Right lobe of liver (tissue), 6 donors: Measurements from ENCODE around the gene POLR3H. TPM values are rescaled to one million over a fixed set of nuclear protein-coding genes. Genes with fewer than 3 reads are reported as not detected.

Source experiments
- ATAC-seq, 4 donors: fragments of 200-7000 bp; cut with Tn5 transposase; one replicate each; pipeline ENCODE4 v1.9.1; 2020; ENCODE audit warnings: mild to moderate bottlenecking in 4 of 4, moderate library complexity in 4 of 4
- DNase-seq, 3 donors: peaks; one replicate each; pipeline ENCODE4 v3.0.0-alpha.2; 2020
- H3K27ac ChIP-seq, 3 donors: fragments of 200-600 bp; one replicate each; pipeline ENCODE4 v1.8.0; 2022
- H3K27me3 ChIP-seq, 2 donors: fragments of 200-600 bp; one replicate each; pipeline ENCODE4 v1.8.0; 2022
- H3K36me3 ChIP-seq, 4 donors: fragments of 200-600 bp; sonication (generic) in 1 of 4; one replicate each; pipeline versions ENCODE4 v1.5.1 to v1.8.0; 2017 to 2022; ENCODE audit warnings: control low read depth in 1 of 4
- H3K4me1 ChIP-seq, 4 donors: fragments of 200-600 bp; sonication (generic) in 1 of 4; one replicate each; pipeline versions ENCODE4 v1.5.1 to v1.8.0; 2017 to 2022; ENCODE audit warnings: control low read depth in 1 of 4
- H3K4me3 ChIP-seq, 3 donors: fragments of 200-600 bp; one replicate each; pipeline ENCODE4 v1.8.0; 2022
- H3K9me3 ChIP-seq, 4 donors: fragments of 200-600 bp; sonication (generic) in 1 of 4; one replicate each; pipeline versions ENCODE4 v1.5.1 to v1.8.0; 2017 to 2022; ENCODE audit warnings: control low read depth in 1 of 4
- CTCF ChIP-seq, 4 donors: fragments of 200-600 bp in 3 of 4; fragments of 450-650 bp in 1 of 4; IDR thresholded peaks; one replicate each; pipeline versions ENCODE4 v1.5.1 to v1.8.0; 2016 to 2022; ENCODE audit warnings: antibody characterized with exemption in 4 of 4, mild to moderate bottlenecking in 2 of 4
- POLR2A ChIP-seq: fragments of 450-650 bp; IDR thresholded peaks from one replicate; pipeline ENCODE4 v1.6.1; 2017; ENCODE audit warnings: antibody characterized with exemption, mild to moderate bottlenecking
- WGBS: methylation state at CpG from one replicate; pipeline ENCODE4 v1.1.6; 2018; ENCODE audit warnings: low coverage, low lambda C conversion rate; ENCODE audit not compliant: insufficient coverage; ENCODE audit errors: missing lambda C conversion rate; 5-methylcytosine and 5-hydroxymethylcytosine counted together
- intact Hi-C, 2 donors: fragments of 100-400 bp; cut with DNase I; formaldehyde crosslinking; loops; one replicate each; pipeline versions ENCODE4 v1.11.2 to v1.14.1; 2022
- total RNA-seq, 6 experiments: library from RNA; depleted of rRNA in 2 of 6; stranded (reverse); fragments of >200 nt in 2 of 6; fragmentation: NEBNext Ultra II Directional in 3 of 6; extraction: Animal tissue kit (Norgen Biotek cat#: 25700) in 3 of 6; gene quantifications; one replicate each; pipeline versions ENCODE4 v1.1.0 to v1.2.4, GENCODE V29; 2016 to 2023
- donor health status: DM: no; HTN: yes; CAD: no.
- donor health status: DM: no; HTN: no; CAD: no.
- donor health status: DM: no; HTN: no; CAD: no.
- donor health status: DM: no; HTN: yes; CAD: no.
- donor health status: DM: no; HTN: yes; CAD: no.

POLR3H gene
- total RNA-seq, 6 experiments from 2014 or later, result 9.5 to 23.0 (median 18.0) TPM

- Histone ChIP-seq H3K4me1 (peaks cover 0 to 46% (median 21%) of the 10 kb centered on the region in 4 donors), H3K27ac (peak overlapping the region in 2 of 3 donors; percentile 73 to 83), H3K9me3 (no peaks in the 10 kb centered on the region), H3K27me3 (no peaks in the 10 kb centered on the region), H3K36me3 (peaks cover 0 to 51% (median 19%) of the 10 kb centered on the region in 4 donors), H3K4me3 (no peak overlapping the region)
- DNase-seq (peak in 1 of 3 donors; percentile 74), ATAC-seq (peak in 3 of 4 donors; percentile 4 to 21 (median 9))
- intact Hi-C loops, result no loop called here
- no CpG with 5 or more reads among the region's 13 CpGs for WGBS
- TF ChIP-seq CTCF (IDR thresholded peaks at IDR 0.05), result no peak
- TF ChIP-seq POLR2A, result peak; percentile 9
Observed at GRCh38 chr22:41525450-41526225, 18.6 kb downstream of the POLR3H start.

GRCh38 chr22:41524809-41525449 lies 19.3 kb downstream of the POLR3H start:
- intact Hi-C loops, result no loop called here
- H3K4me1 ChIP-seq, result peaks cover 0 to 46% (median 21%) of the 10 kb centered on the region in 4 donors
- ATAC-seq, result peak; percentile 2 to 11 (median 5)
- TF ChIP-seq POLR2A (no peak), CTCF (IDR thresholded peaks at IDR 0.05) (no peak)
- no peaks in the 10 kb centered on the region for H3K9me3 ChIP-seq
- H3K27me3 ChIP-seq, result no peaks in the 10 kb centered on the region
- WGBS, result no CpG with 5 or more reads among the region's 17 CpGs
- H3K27ac ChIP-seq, result peak overlapping the region; percentile 66 to 83 (median 73)
- no peak for DNase-seq
- peaks cover 0 to 47% (median 15%) of the 10 kb centered on the region in 4 donors for H3K36me3 ChIP-seq
- H3K4me3 ChIP-seq, result no peak overlapping the region

- Histone ChIP-seq H3K27me3 (no peaks in the 10 kb centered on the region), H3K4me1 (peaks cover 0 to 46% (median 21%) of the 10 kb centered on the region in 4 donors), H3K4me3 (no peak overlapping the region), H3K27ac (peak overlapping the region; percentile 66 to 83 (median 73)), H3K36me3 (peaks cover 0 to 44% (median 14%) of the 10 kb centered on the region in 4 donors), H3K9me3 (no peaks in the 10 kb centered on the region)
- peak; percentile 28 to 60 (median 57) for ATAC-seq
- peak; percentile 74 to 90 (median 87) for DNase-seq
- TF ChIP-seq CTCF (IDR thresholded peaks at IDR 0.05) (no peak), POLR2A (peak; percentile 6)
- 20% methylated on average over 6 of the region's 13 CpGs for WGBS
- intact Hi-C loops, result no loop called here
Observed at GRCh38 chr22:41524251-41524661, 20.0 kb downstream of the POLR3H start.

GRCh38 chr22:41523464-41524221 lies 20.6 kb downstream of the POLR3H start:
- 33% methylated on average over 1 of the region's 21 CpGs for WGBS
- intact Hi-C loops, result no loop called here
- Histone ChIP-seq H3K36me3 (peaks cover 0 to 38% (median 15%) of the 10 kb centered on the region in 4 donors), H3K27me3 (no peaks in the 10 kb centered on the region), H3K4me3 (no peak overlapping the region), H3K27ac (peak overlapping the region; percentile 66 to 83 (median 73)), H3K9me3 (no peaks in the 10 kb centered on the region), H3K4me1 (peaks cover 0 to 46% (median 21%) of the 10 kb centered on the region in 4 donors)
- TF ChIP-seq POLR2A (no peak), CTCF (IDR thresholded peaks at IDR 0.05) (no peak)
- DNase-seq, result no peak
- peak; percentile 18 to 24 (median 23) for ATAC-seq
